HUDEP-2 (cell line): Measurements from ENCODE around the gene KIAA1210.
A peak's percentile ranks its signal among the peaks of the same experiment; 100 is the strongest.
"Not testable (repeated sequence)": the region's sequence is repeated elsewhere in the genome, so short reads cannot be mapped to it uniquely, and the experiment has no call there.

Experiments used
- DNase-seq, 76 experiments: peaks; one replicate each; lab custom pipeline; 2025; ENCODE audit not compliant: unreplicated experiment in 76 of 76; lab: John Stamatoyannopoulos, UW

Gene KIAA1210

GRCh38 chrX:119041175-119041574 lies 86.4 kb downstream of the KIAA1210 start:
- peak in 2 of 76 experiments; percentile 3 to 9 for DNase-seq

- no peak for DNase-seq
Observed at GRCh38 chrX:119040432-119040831, 87.2 kb downstream of the KIAA1210 start.

GRCh38 chrX:119036107-119037029 lies 91.2 kb downstream of the KIAA1210 start:
- no peak for DNase-seq

GRCh38 chrX:119030990-119031389 lies 96.6 kb downstream of the KIAA1210 start:
- no peak for DNase-seq

GRCh38 chrX:119029656-119030055 lies 98.0 kb downstream of the KIAA1210 start:
- DNase-seq: not testable (repeated sequence)

DNA sequence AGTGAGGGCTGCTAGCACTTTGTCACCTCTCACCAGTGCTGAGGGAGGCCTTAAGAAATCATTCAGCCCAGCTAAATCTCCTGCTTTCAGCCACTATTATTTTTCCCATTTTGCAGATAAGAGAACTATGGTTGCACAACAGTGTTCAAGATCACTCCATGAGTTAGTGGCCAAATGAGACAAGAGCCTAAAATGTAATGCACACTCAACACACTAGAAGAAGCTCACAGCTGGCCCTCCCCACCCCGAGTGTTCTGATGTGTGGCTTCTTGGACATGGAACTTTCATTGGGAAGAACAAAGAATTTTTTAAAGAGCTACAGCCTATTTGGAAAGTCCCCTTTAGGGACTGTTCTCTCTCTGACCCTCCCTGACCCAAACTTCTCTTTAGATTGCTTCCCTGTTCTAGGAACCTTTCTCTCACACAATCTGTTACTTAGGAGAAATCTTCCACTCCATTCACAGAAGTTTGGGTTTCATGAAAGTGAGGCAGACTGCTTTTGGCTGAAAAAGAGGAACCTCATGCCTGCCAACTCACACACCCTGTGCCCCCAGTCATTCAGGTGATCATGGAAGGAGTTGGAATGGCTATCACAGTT lies 98.8 kb downstream of the KIAA1210 start:
- no peak for DNase-seq
